ENCODE results near the gene EI24. TPM values are rescaled to one million over a fixed set of nuclear protein-coding genes. Genes with fewer than 3 reads are reported as not detected.

EI24 gene
- total and polyA plus RNA-seq, 9 of the 15 experiments (the other 6 are each of a cell fraction or from before 2014, with no cell fraction given) = 50.4 to 260 (median 168) TPM

DNA sequence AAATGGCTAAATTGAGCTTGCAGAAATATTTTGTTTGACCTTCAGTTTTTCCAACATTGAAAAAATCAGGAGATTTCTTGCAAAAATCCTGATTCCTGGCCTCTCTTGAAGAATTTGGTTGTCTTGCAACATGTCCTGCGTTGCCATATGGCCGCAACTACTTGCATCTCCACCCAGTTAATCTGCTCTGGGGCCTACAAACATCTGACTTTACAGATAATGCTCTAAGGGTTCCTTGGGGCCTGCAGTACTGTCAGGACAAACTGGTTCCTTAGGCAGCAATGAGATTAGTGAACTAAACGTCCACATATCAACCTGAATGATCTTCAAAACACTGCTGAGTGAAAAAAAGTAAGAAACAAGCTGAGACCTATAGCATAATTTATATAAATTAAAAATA, 36.6 kb upstream of the EI24 start (continued):
- TF ChIP-seq MAZ (CRISPR knock-in tag; conservative IDR thresholded peaks at IDR 0.05 in 1 of 2, IDR thresholded peaks at IDR 0.05 in 1 of 2) = no peak
- TF ChIP-seq HEY1 (CRISPR knock-in tag; IDR thresholded peaks at IDR 0.05; ENCODE audit: borderline replicate concordance) = no peak
- no peak for TF ChIP-seq EZH2 (IDR thresholded peaks at IDR 0.05; ENCODE audit: borderline replicate concordance, low read depth, low read length)
- no peak for TF ChIP-seq ZNF696 (CRISPR knock-in tag; conservative IDR thresholded peaks at IDR 0.05)
- TF ChIP-seq, protein P1, sequence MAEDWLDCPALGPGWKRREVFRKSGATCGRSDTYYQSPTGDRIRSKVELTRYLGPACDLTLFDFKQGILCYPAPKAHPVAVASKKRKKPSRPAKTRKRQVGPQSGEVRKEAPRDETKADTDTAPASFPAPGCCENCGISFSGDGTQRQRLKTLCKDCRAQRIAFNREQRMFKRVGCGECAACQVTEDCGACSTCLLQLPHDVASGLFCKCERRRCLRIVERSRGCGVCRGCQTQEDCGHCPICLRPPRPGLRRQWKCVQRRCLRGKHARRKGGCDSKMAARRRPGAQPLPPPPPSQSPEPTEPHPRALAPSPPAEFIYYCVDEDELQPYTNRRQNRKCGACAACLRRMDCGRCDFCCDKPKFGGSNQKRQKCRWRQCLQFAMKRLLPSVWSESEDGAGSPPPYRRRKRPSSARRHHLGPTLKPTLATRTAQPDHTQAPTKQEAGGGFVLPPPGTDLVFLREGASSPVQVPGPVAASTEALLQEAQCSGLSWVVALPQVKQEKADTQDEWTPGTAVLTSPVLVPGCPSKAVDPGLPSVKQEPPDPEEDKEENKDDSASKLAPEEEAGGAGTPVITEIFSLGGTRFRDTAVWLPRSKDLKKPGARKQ (CRISPR knock-in tag; IDR thresholded peaks at IDR 0.05) = no peak
- TF ChIP-seq SNAPC5 (CRISPR knock-in tag; IDR thresholded peaks at IDR 0.05) = no peak
- no peak for TF ChIP-seq JUNB (CRISPR knock-in tag; conservative IDR thresholded peaks at IDR 0.05)
- TF ChIP-seq PHF21A (IDR thresholded peaks at IDR 0.05; ENCODE audit: borderline replicate concordance, low read depth) = no peak; the same call in 1 of the 2 replicates
- peak; percentile 95 for TF ChIP-seq SMARCA4 (IDR thresholded peaks at IDR 0.05)
- no peak for TF ChIP-seq ZNF197 (CRISPR knock-in tag; IDR thresholded peaks at IDR 0.05; ENCODE audit: low read depth)
- TF ChIP-seq NFATC3 (IDR thresholded peaks at IDR 0.05) = no peak
- TF ChIP-seq MGA (IDR thresholded peaks at IDR 0.05) = peak; percentile 34; the same call in 1 of the 2 replicates
- TF ChIP-seq, protein P2, sequence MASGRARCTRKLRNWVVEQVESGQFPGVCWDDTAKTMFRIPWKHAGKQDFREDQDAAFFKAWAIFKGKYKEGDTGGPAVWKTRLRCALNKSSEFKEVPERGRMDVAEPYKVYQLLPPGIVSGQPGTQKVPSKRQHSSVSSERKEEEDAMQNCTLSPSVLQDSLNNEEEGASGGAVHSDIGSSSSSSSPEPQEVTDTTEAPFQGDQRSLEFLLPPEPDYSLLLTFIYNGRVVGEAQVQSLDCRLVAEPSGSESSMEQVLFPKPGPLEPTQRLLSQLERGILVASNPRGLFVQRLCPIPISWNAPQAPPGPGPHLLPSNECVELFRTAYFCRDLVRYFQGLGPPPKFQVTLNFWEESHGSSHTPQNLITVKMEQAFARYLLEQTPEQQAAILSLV (tag; IDR thresholded peaks at IDR 0.05) = no peak
- TF ChIP-seq HNRNPL (IDR thresholded peaks at IDR 0.05; ENCODE audit: low read depth, low read length) = no peak
- no peak for TF ChIP-seq ZFP36 (IDR thresholded peaks at IDR 0.05; ENCODE audit: low read depth, low read length, partially characterized antibody)
